OCI-LY7 (cell line): ENCODE data around the gene ABCA4. TPM values are rescaled to one million over a fixed set of nuclear protein-coding genes. Genes with fewer than 3 reads are reported as not detected.

ENCODE experiments used
- BruUV-seq: library from RNA; stranded (reverse); fragments of 400-500 nt; replicated peaks from 2 replicates; lab custom pipeline; 2021; lab: Mats Ljungman, UMichigan
- CTCF ChIA-PET: fragments of 300-600 bp; sonication (Branson Sonifier 250); formaldehyde crosslinking; loops from one replicate; lab custom pipeline; 2022; ENCODE audit warnings: antibody characterized with exemption; ENCODE audit not compliant: unreplicated experiment; lab: Charles Lee
- POLR2A ChIA-PET: fragments of 300-600 bp; sonication (Branson Sonifier 250); formaldehyde crosslinking; loops from one replicate; lab custom pipeline; 2022; ENCODE audit warnings: antibody characterized with exemption; lab: Charles Lee
- DNase-seq: peaks from one replicate; pipeline ENCODE4 v3.0.0-alpha.2; 2015; ENCODE audit warnings: low spot score
- H2AFZ ChIP-seq: fragments of 200-600 bp; sonication (generic), shearing (Covaris generic); 2 replicates; pipeline ENCODE4 v1.6.1; 2014; ENCODE audit warnings: mild to moderate bottlenecking, antibody characterized with exemption, low read length, moderate library complexity
- H3K27ac ChIP-seq: fragments of 200-600 bp; sonication (generic); 2 replicates; pipeline ENCODE4 v1.5.1; 2014; ENCODE audit warnings: mixed run types, low read depth, mild to moderate bottlenecking, moderate library complexity, low read length, inconsistent platforms; ENCODE audit not compliant: poor library complexity, severe bottlenecking
- H3K36me3 ChIP-seq: fragments of 200-600 bp; sonication (generic); 2 replicates; pipeline ENCODE4 v1.6.1; 2014; ENCODE audit warnings: mild to moderate bottlenecking, antibody characterized with exemption, low read length, moderate library complexity, mixed read lengths; ENCODE audit not compliant: insufficient read depth
- H3K4me1 ChIP-seq: fragments of 200-600 bp; sonication (generic); 2 replicates; pipeline ENCODE4 v1.5.1; 2014; ENCODE audit warnings: mild to moderate bottlenecking, low read length; ENCODE audit not compliant: insufficient read depth, poor library complexity, severe bottlenecking
- H3K4me2 ChIP-seq: fragments of 200-600 bp; sonication (generic); 2 replicates; pipeline ENCODE4 v1.6.1; 2014; ENCODE audit warnings: mild to moderate bottlenecking, low read length
- H3K4me3 ChIP-seq: fragments of 200-600 bp; sonication (generic); 2 replicates; pipeline ENCODE4 v1.5.1; 2014; ENCODE audit warnings: mild to moderate bottlenecking, low read depth, low read length; ENCODE audit not compliant: poor library complexity, severe bottlenecking
- H3K79me2 ChIP-seq: fragments of 200-600 bp; sonication (generic); 2 replicates; pipeline ENCODE4 v1.6.1; 2016; ENCODE audit warnings: low read depth, mild to moderate bottlenecking, low read length, moderate library complexity, mixed read lengths; ENCODE audit not compliant: insufficient read depth
- H3K9me2 ChIP-seq: fragments of 200-600 bp; sonication (generic); 2 replicates; pipeline ENCODE4 v1.6.1; 2016; ENCODE audit warnings: mild to moderate bottlenecking, low read length, mixed read lengths; ENCODE audit not compliant: insufficient read depth
- H3K9me3 ChIP-seq: fragments of 200-600 bp; sonication (generic); 2 replicates; pipeline ENCODE4 v1.6.1; 2014; ENCODE audit warnings: mild to moderate bottlenecking, mixed run types, low read length, mixed read lengths
- H4K20me1 ChIP-seq: fragments of 200-600 bp; sonication (generic); 2 replicates; pipeline ENCODE4 v1.6.1; 2014; ENCODE audit warnings: mild to moderate bottlenecking, antibody characterized with exemption, low read length, moderate library complexity, mixed read lengths; ENCODE audit not compliant: insufficient read depth
- EZH2phosphoT487 ChIP-seq: fragments of 200-600 bp; sonication (generic); IDR thresholded peaks from 2 replicates; pipeline ENCODE4 v1.6.1; 2018; ENCODE audit warnings: low read depth, borderline replicate concordance, mild to moderate bottlenecking, mixed run types, antibody characterized with exemption, low read length, moderate library complexity, mixed read lengths
- intact Hi-C: fragments of 100-400 bp; cut with micrococcal nuclease; formaldehyde crosslinking; loops from one replicate; pipeline ENCODE4 v1.10.0; 2022; ENCODE audit not compliant: unreplicated experiment
- total RNA-seq, 2 experiments: library from RNA; depleted of rRNA in 1 of 2; stranded (reverse); fragments of >200 nt in 1 of 2; shearing (Covaris generic) in 1 of 2; gene quantifications; 2 replicates each; pipeline ENCODE4 v1.2.3, GENCODE V29; 2014 to 2022
- TF ChIP-seq, protein P1 (sequence below): fragments of 200-600 bp; sonication (generic); conservative IDR thresholded peaks from 2 replicates; pipeline ENCODE4 v1.5.1; 2014; ENCODE audit warnings: mild to moderate bottlenecking, antibody characterized with exemption, low read length, moderate library complexity, mixed read lengths

The ABCA4 gene
- total RNA-seq, 2 experiments from 2014 or later: not detected

DNA sequence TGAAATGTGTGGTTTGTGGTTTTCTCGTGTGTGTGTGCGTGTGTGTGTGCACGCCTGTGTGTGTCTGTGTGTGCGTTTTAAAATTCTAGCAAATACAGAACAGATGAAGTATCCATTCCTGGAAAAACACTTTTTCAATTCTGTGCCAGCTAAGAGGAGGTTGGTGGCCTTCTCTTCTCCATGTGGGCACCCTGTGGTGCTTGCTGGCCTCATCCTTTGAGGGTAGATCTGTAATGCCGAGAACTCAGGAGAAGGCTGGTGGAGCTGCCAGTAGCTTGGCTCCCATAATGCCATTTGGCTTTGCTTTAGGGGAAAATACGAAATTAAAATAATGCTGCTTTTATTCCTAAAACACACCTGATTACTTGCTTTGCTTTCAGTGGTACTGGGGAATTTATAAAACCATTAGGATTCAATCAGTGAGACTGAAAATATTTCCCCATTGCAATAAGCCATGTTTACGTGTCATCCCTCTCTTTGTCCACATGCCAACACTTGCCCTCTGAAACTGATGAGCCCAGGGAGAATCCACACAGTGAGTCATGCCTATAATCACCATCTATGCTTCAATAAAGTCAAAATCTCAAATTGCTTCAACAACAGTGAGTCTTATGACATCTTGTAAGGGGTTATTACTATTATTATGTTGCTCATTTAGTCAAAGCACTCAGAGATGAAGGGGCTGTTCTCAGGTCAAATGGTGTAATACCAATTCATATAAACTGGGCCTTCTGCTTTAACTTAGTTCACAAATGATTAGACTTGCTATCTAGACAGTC is 39.2 kb downstream of the ABCA4 start:
- Histone ChIP-seq H3K79me2 (no peaks in the 10 kb centered on the region), H3K4me2 (no peak overlapping the region), H3K4me1 (no peaks in the 10 kb centered on the region), H3K9me3 (no peaks in the 10 kb centered on the region), H3K4me3 (no peak overlapping the region), H3K36me3 (no peaks in the 10 kb centered on the region), H4K20me1 (no peaks in the 10 kb centered on the region), H3K27ac (no peak overlapping the region), H3K9me2 (no peaks in the 10 kb centered on the region), H2AFZ (no peak overlapping the region)
- DNase-seq: no peak
- POLR2A ChIA-PET: interaction anchor here (0.6 kb wide), 1 partner anchor 385 kb away, joined by 3 read pairs; no protein-coding TSS in a partner anchor
- no TSS peak for BruUV-seq
- TF ChIP-seq, protein P1, sequence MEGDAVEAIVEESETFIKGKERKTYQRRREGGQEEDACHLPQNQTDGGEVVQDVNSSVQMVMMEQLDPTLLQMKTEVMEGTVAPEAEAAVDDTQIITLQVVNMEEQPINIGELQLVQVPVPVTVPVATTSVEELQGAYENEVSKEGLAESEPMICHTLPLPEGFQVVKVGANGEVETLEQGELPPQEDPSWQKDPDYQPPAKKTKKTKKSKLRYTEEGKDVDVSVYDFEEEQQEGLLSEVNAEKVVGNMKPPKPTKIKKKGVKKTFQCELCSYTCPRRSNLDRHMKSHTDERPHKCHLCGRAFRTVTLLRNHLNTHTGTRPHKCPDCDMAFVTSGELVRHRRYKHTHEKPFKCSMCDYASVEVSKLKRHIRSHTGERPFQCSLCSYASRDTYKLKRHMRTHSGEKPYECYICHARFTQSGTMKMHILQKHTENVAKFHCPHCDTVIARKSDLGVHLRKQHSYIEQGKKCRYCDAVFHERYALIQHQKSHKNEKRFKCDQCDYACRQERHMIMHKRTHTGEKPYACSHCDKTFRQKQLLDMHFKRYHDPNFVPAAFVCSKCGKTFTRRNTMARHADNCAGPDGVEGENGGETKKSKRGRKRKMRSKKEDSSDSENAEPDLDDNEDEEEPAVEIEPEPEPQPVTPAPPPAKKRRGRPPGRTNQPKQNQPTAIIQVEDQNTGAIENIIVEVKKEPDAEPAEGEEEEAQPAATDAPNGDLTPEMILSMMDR: no peak
- intact Hi-C loops: no loop called here
- CTCF ChIA-PET: no interaction called here

DNA sequence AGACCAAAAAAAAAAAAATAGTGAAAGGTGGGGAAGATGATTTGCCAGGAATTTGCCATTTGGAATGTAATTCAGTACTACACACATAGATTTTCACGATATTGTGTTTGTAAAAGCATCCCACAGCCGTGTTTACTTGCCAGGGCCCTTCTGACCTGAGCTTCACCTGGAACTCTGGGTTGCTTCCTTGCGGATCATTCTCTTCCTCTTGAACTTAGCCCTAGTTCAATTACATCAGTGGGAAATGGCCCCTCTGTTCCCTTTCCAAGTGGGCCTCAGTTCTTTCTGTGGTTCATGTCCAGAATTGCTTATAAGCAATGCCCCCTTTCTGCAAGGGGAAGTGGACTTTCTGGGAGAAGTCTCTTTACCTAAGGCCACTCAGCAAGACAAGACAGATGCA is 41.0 kb downstream of the ABCA4 start:
- TF ChIP-seq EZH2phosphoT487: no peak
- TF ChIP-seq, protein P1: no peak
- H2AFZ ChIP-seq: no peak overlapping the region
- no peaks in the 10 kb centered on the region for H3K79me2 ChIP-seq
- no peaks in the 10 kb centered on the region for H4K20me1 ChIP-seq
- no peaks in the 10 kb centered on the region for H3K9me2 ChIP-seq
- ChIA-PET CTCF (no interaction called here), POLR2A (no interaction called here)
- no peak for DNase-seq
- no peak overlapping the region for H3K27ac ChIP-seq
- no peak overlapping the region for H3K4me2 ChIP-seq
- H3K4me1 ChIP-seq: no peaks in the 10 kb centered on the region
- no peak overlapping the region for H3K4me3 ChIP-seq
- no peaks in the 10 kb centered on the region for H3K36me3 ChIP-seq
- no peaks in the 10 kb centered on the region for H3K9me3 ChIP-seq
- no TSS peak for BruUV-seq
- intact Hi-C loops: no loop called here
